Panc1 (cell line): Measurements from ENCODE around the gene GABRB1. TPM values are rescaled to one million over a fixed set of nuclear protein-coding genes. Genes with fewer than 3 reads are reported as not detected.

Experiments
- ATAC-seq: fragments of 200-7000 bp; cut with Tn5 transposase; 2 replicates; pipeline ENCODE4 v1.9.1; 2020; ENCODE audit warnings: mild to moderate bottlenecking, moderate library complexity
- BruUV-seq: library from RNA; stranded (reverse); fragments of 400-500 nt; replicated peaks from 2 replicates; lab custom pipeline; 2021; lab: Mats Ljungman, UMichigan
- CTCF ChIA-PET: fragments of 300-600 bp; sonication (Branson Sonifier 250); formaldehyde crosslinking; loops from one replicate; lab custom pipeline; 2022; ENCODE audit warnings: antibody characterized with exemption; lab: Charles Lee
- POLR2A ChIA-PET: fragments of 300-600 bp; sonication (Branson Sonifier 250); formaldehyde crosslinking; loops from one replicate; lab custom pipeline; 2022; ENCODE audit warnings: antibody characterized with exemption; lab: Charles Lee
- DNase-seq: peaks from one replicate; pipeline ENCODE4 v3.0.0-alpha.2; 2010; ENCODE audit warnings: low read depth, low spot score
- H3K27ac ChIP-seq: 2 replicates; pipeline ENCODE4 v1.5.1; 2011; ENCODE audit warnings: mild to moderate bottlenecking, low read length, inconsistent platforms
- H3K27me3 ChIP-seq: fragments of 200-500 bp; sonication (Bioruptor generic); 2 replicates; pipeline ENCODE4 v1.6.0; 2014; ENCODE audit warnings: low read length, inconsistent platforms; ENCODE audit not compliant: control insufficient read depth, insufficient read depth
- H3K36me3 ChIP-seq: fragments of 200-500 bp; sonication (Bioruptor generic); 2 replicates; pipeline ENCODE4 v1.5.1; 2014; ENCODE audit warnings: inconsistent platforms, mild to moderate bottlenecking, low read length, moderate library complexity; ENCODE audit not compliant: control insufficient read depth, insufficient read depth
- H3K4me1 ChIP-seq: 2 replicates; pipeline ENCODE4 v1.5.1; 2011; ENCODE audit warnings: inconsistent platforms, mild to moderate bottlenecking, low read length, moderate library complexity; ENCODE audit not compliant: control insufficient read depth, insufficient read depth
- H3K4me3 ChIP-seq, 2 experiments: 2 replicates each; pipeline ENCODE4 v1.5.1; 2011 to 2012; ENCODE audit warnings: low read depth in 2 of 2, low read length in 2 of 2, mild to moderate bottlenecking in 2 of 2, inconsistent platforms in 1 of 2, moderate library complexity in 1 of 2
- H3K9me3 ChIP-seq: fragments of 200-500 bp; sonication (Bioruptor generic); 2 replicates; pipeline ENCODE4 v1.5.1; 2014; ENCODE audit warnings: low read depth, mild to moderate bottlenecking, inconsistent platforms, low read length, moderate library complexity; ENCODE audit not compliant: control insufficient read depth, insufficient read depth
- POLR2AphosphoS5 ChIP-seq: IDR thresholded peaks from 2 replicates; pipeline ENCODE4 v1.6.1; 2012; ENCODE audit warnings: mild to moderate bottlenecking, low read depth, low read length, moderate library complexity
- REST ChIP-seq, 2 experiments: IDR thresholded peaks; 2 replicates each; pipeline ENCODE4 v1.6.1; 2011 to 2012; ENCODE audit warnings: low read depth in 2 of 2, control low read depth in 1 of 2, low read length in 1 of 2, mild to moderate bottlenecking in 1 of 2, moderate library complexity in 1 of 2; ENCODE audit not compliant: insufficient read depth in 1 of 2
- SIN3A ChIP-seq: IDR thresholded peaks from 2 replicates; pipeline ENCODE4 v1.6.1; 2012; ENCODE audit warnings: low read depth, mild to moderate bottlenecking, low read length, moderate library complexity, borderline replicate concordance; ENCODE audit not compliant: insufficient read depth
- TCF7L2 ChIP-seq: IDR thresholded peaks from 2 replicates; pipeline ENCODE4 v1.6.1; 2011; ENCODE audit warnings: mild to moderate bottlenecking, low read depth, low read length, inconsistent platforms
- in situ Hi-C: cut with HindIII; loops from 2 replicates; pipeline ENCODE4 v1.10.0; 2016; ENCODE audit warnings: low sequenced_read_pairs, low pct_unique_long_range_greater_than_20kb
- intact Hi-C: fragments of 100-400 bp; cut with micrococcal nuclease; formaldehyde crosslinking; loops from one replicate; pipeline ENCODE4 v1.10.0; 2022; ENCODE audit not compliant: unreplicated experiment
- total RNA-seq: library from RNA; stranded (reverse); gene quantifications from one replicate; pipeline ENCODE4 v1.2.1, GENCODE V29; 2021; ENCODE audit not compliant: unreplicated experiment
- TF ChIP-seq, protein P1 (sequence below): fragments of 450-650 bp; IDR thresholded peaks from 2 replicates; pipeline ENCODE4 v1.5.1; 2017; ENCODE audit warnings: mild to moderate bottlenecking

The GABRB1 gene
- total RNA-seq, 1 experiment from 2014 or later = not detected

DNA sequence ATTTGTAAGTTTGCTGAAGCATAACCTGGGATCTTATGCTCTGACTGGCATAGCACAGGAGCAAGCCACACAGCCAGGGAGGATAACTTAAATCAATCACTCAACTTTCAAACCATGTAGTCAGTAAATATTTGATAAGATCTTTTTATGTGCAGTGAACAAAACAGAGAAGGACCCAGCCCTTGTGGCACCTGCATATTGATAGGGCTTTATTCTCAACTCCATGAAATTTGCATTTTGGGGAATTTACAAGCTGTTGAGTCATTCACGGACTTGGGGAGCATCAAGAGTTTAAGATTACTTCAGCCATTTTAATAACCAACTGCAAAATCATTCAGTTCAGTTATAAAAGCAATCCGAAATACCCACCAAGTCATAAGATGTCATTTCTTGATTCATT is 309.5 kb downstream of the GABRB1 start:
- intact Hi-C loops = no loop called here
- CTCF ChIA-PET = no interaction called here
- H3K4me1 ChIP-seq = no peaks in the 10 kb centered on the region
- no TSS peak for BruUV-seq
- TF ChIP-seq POLR2AphosphoS5 = no peak
- TF ChIP-seq, protein P1, sequence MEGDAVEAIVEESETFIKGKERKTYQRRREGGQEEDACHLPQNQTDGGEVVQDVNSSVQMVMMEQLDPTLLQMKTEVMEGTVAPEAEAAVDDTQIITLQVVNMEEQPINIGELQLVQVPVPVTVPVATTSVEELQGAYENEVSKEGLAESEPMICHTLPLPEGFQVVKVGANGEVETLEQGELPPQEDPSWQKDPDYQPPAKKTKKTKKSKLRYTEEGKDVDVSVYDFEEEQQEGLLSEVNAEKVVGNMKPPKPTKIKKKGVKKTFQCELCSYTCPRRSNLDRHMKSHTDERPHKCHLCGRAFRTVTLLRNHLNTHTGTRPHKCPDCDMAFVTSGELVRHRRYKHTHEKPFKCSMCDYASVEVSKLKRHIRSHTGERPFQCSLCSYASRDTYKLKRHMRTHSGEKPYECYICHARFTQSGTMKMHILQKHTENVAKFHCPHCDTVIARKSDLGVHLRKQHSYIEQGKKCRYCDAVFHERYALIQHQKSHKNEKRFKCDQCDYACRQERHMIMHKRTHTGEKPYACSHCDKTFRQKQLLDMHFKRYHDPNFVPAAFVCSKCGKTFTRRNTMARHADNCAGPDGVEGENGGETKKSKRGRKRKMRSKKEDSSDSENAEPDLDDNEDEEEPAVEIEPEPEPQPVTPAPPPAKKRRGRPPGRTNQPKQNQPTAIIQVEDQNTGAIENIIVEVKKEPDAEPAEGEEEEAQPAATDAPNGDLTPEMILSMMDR = no peak
- TF ChIP-seq TCF7L2 = no peak
- TF ChIP-seq REST (IDR thresholded peaks at IDR 0.05; ENCODE audit: insufficient read depth in 1 of 2, low read depth in 2 of 2, low read length in 1 of 2) = no peak
- TF ChIP-seq SIN3A = no peak
- H3K9me3 ChIP-seq = no peaks in the 10 kb centered on the region
- no peaks in the 10 kb centered on the region for H3K36me3 ChIP-seq
- ATAC-seq = no peak
- POLR2A ChIA-PET = no interaction called here
- in situ Hi-C loops = no loop called here
- H3K4me3 ChIP-seq = no peak overlapping the region
- DNase-seq = no peak
- H3K27me3 ChIP-seq = no peaks in the 10 kb centered on the region
- no peak overlapping the region for H3K27ac ChIP-seq

DNA sequence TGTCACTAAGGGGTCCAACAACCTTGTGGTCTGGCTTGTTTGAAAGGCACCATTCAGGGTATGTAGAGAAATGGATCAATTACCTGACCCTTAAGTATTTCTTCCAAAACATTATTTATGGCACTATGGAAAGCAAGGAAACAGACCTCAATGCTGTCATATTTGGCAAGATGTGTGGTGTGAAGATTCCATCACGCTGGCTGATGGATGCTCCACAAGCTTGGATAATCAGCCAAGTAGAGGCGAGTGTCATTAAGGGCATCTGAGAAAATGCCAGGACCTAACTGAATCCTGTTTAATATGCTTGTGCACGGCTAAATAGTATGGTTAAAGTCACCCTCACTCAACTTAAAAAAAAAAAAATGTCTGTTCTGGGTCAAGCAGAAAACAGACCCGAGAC is 311.4 kb downstream of the GABRB1 start:
- H3K36me3 ChIP-seq = no peaks in the 10 kb centered on the region
- ATAC-seq (no peak), DNase-seq (no peak)
- intact Hi-C loops = no loop called here
- no peaks in the 10 kb centered on the region for H3K27me3 ChIP-seq
- H3K9me3 ChIP-seq = no peaks in the 10 kb centered on the region
- BruUV-seq = no TSS peak
- CTCF ChIA-PET = no interaction called here
- H3K27ac ChIP-seq = no peak overlapping the region
- H3K4me1 ChIP-seq = no peaks in the 10 kb centered on the region
- no peak overlapping the region for H3K4me3 ChIP-seq
- TF ChIP-seq TCF7L2 = no peak
- no peak for TF ChIP-seq REST (IDR thresholded peaks at IDR 0.05; ENCODE audit: insufficient read depth in 1 of 2, low read depth in 2 of 2, low read length in 1 of 2)
- TF ChIP-seq SIN3A = no peak
- TF ChIP-seq, protein P1 = no peak
- TF ChIP-seq POLR2AphosphoS5 = no peak
- POLR2A ChIA-PET = no interaction called here
- in situ Hi-C loops = no loop called here
